ENCODE results near the gene SIGLEC14.

DNA sequence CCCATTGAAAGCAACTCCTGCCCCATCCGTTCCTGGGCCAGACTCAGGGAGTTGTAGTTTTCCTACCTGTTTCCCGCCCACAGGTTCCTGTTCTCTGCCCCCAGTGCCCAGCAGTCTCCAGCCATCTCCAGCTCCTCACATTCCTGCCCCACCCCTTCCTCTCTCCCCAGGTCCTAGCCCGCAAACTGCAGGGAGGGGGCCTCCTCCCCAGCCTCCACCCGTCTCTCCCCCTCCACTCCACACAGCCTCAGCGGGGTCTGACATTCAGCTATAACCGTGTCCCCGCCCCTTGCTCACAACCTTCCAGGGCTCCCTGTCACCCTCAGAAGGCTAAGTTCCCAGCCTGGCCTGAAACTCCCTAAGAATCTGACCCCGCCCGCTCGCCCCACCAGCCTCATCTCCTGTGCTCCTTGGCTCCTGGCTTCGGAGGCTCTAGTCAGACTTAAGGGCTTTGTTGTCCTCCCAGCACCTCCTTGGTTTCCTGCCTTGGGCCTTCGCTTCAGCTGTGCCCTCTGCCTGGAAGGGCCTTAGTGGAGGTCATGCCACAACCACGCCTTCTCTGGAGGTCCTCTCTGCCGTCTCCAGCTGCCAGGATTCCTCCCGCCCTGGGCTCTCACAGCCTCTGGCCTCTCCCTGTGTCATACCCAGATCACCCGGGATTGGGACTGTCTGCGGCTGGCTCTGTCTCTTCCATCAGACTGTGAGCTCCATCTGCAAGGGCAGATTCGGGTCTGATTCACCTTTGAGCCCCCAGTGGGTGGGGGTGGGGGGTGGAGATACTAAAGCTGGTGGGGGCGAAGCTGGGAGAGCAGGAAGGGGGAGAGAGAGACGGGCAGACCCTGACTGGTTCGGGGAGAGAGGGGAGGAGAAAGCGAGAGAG is 41.4 kb upstream of the SIGLEC14 start:
- TF ChIP-seq, protein P1, sequence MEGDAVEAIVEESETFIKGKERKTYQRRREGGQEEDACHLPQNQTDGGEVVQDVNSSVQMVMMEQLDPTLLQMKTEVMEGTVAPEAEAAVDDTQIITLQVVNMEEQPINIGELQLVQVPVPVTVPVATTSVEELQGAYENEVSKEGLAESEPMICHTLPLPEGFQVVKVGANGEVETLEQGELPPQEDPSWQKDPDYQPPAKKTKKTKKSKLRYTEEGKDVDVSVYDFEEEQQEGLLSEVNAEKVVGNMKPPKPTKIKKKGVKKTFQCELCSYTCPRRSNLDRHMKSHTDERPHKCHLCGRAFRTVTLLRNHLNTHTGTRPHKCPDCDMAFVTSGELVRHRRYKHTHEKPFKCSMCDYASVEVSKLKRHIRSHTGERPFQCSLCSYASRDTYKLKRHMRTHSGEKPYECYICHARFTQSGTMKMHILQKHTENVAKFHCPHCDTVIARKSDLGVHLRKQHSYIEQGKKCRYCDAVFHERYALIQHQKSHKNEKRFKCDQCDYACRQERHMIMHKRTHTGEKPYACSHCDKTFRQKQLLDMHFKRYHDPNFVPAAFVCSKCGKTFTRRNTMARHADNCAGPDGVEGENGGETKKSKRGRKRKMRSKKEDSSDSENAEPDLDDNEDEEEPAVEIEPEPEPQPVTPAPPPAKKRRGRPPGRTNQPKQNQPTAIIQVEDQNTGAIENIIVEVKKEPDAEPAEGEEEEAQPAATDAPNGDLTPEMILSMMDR (conservative IDR thresholded peaks at IDR 0.05 in 1 of 2, IDR thresholded peaks at IDR 0.05 in 1 of 2; ENCODE audit: low read depth in 1 of 2, low read length in 2 of 2): no peak
- no peak for TF ChIP-seq EZH2 (IDR thresholded peaks at IDR 0.05; ENCODE audit: low read length, missing control alignments)
